Right atrium auricular region (tissue), 2 donors: ENCODE measurements around the gene TGFBI. TPM values are rescaled to one million over a fixed set of nuclear protein-coding genes. Genes with fewer than 3 reads are reported as not detected.

Experiments
- DNase-seq: peaks from one replicate; pipeline ENCODE4 v3.0.0-alpha.2; 2019; ENCODE audit warnings: low spot score
- H3K27ac ChIP-seq, 2 donors: fragments of 200-600 bp; sonication (generic); 1 replicate in 1 of 2; 2 replicates in 1 of 2; pipeline ENCODE4 v1.5.1; 2016 to 2019
- H3K27me3 ChIP-seq, 2 donors: fragments of 200-600 bp; sonication (generic); one replicate each; pipeline versions ENCODE4 v1.5.1 to v1.6.0; 2017 to 2019
- H3K36me3 ChIP-seq: fragments of 200-600 bp; sonication (generic); one replicate; pipeline ENCODE4 v1.5.1; 2016
- H3K4me1 ChIP-seq, 2 donors: fragments of 200-600 bp; sonication (generic); one replicate each; pipeline versions ENCODE4 v1.5.1 to v1.6.0; 2017 to 2019
- H3K4me3 ChIP-seq, 2 donors: fragments of 200-600 bp; sonication (generic); 1 replicate in 1 of 2; 2 replicates in 1 of 2; pipeline ENCODE4 v1.5.1; 2017 to 2019; ENCODE audit warnings: mild to moderate bottlenecking in 1 of 2, moderate library complexity in 1 of 2
- H3K9me3 ChIP-seq, 2 donors: fragments of 200-600 bp; sonication (generic); one replicate each; pipeline ENCODE4 v1.5.1; 2019
- total RNA-seq, 2 donors: library from RNA; depleted of rRNA; stranded (reverse); fragments of >200 nt; gene quantifications; one replicate each; pipeline ENCODE4 v1.1.0, GENCODE V29; 2016
- TF ChIP-seq, protein P1 (sequence below), 2 donors: fragments of 200-600 bp; sonication (generic); IDR thresholded peaks; one replicate each; pipeline ENCODE4 v1.5.1; 2019; ENCODE audit warnings: antibody characterized with exemption in 2 of 2

TGFBI gene
- total RNA-seq, 2 donors from 2014 or later, result 30.4 to 65.0 TPM

DNA sequence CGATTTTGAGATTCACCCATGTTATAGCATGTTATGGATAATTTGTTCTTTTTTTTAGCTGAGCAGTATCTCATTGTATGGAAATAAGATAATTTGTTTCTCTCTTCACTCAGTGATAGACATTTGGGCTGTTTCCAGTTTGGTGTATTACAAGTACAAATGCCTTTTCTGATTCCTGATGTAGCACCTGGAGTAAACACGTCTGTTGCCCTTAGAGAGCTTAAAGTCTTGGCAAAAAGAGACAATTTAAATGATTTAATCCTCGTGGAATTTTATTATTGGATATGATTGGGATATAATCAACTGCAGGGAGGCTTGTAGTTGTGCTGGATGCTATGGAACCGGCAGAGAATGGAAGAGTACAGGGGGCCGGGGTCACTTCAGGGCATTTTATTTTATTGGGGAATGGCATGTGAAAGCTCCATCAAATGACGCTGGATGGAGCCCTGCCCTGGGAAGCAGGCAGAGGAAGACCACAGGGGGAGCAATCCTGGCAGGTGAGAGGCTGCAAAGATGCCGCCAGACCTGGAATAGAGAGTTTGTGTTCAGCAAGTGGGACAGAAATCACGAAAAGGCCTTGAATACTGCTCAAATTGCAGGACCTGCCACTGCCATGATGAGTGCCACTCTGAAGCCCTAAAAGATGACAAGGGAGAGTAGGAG is 31.0 kb upstream of the TGFBI start:
- H3K9me3 ChIP-seq, result no peaks in the 10 kb centered on the region
- peaks cover 0 to 20% of the 10 kb centered on the region in 2 donors for H3K4me1 ChIP-seq
- DNase-seq, result no peak
- H3K4me3 ChIP-seq, result no peak overlapping the region
- no peak overlapping the region for H3K27ac ChIP-seq
- no peaks in the 10 kb centered on the region for H3K27me3 ChIP-seq
- TF ChIP-seq, protein P1, sequence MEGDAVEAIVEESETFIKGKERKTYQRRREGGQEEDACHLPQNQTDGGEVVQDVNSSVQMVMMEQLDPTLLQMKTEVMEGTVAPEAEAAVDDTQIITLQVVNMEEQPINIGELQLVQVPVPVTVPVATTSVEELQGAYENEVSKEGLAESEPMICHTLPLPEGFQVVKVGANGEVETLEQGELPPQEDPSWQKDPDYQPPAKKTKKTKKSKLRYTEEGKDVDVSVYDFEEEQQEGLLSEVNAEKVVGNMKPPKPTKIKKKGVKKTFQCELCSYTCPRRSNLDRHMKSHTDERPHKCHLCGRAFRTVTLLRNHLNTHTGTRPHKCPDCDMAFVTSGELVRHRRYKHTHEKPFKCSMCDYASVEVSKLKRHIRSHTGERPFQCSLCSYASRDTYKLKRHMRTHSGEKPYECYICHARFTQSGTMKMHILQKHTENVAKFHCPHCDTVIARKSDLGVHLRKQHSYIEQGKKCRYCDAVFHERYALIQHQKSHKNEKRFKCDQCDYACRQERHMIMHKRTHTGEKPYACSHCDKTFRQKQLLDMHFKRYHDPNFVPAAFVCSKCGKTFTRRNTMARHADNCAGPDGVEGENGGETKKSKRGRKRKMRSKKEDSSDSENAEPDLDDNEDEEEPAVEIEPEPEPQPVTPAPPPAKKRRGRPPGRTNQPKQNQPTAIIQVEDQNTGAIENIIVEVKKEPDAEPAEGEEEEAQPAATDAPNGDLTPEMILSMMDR (IDR thresholded peaks at IDR 0.05), result no peak
- no peaks in the 10 kb centered on the region for H3K36me3 ChIP-seq

DNA sequence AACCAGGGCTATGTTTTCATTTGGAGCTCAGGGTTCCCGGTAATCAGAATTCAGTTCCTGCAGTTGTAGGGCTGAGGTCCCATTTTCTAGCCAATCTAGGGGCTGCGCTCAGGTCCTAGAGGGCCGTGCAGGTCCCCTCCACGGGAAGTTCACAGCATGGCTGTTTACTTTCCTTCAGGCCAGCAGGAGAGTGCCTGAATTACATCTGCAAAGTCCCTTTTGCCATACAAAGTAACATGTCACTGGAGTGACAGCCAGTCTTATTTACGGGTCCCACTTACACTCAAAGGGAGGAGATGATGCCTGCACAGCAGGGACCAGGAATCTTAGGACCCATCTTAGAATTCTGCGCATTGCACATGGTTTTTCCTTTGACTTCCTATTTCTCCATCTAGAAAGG is 29.9 kb upstream of the TGFBI start:
- TF ChIP-seq, protein P1 (IDR thresholded peaks at IDR 0.05), result no peak
- no peak overlapping the region for H3K4me3 ChIP-seq
- H3K36me3 ChIP-seq, result no peaks in the 10 kb centered on the region
- peaks cover 0 to 11% of the 10 kb centered on the region in 2 donors for H3K4me1 ChIP-seq
- peak overlapping the region in 1 of 2 donors; percentile 0 for H3K27ac ChIP-seq
- no peak for DNase-seq
- H3K27me3 ChIP-seq, result no peaks in the 10 kb centered on the region
- no peaks in the 10 kb centered on the region for H3K9me3 ChIP-seq

GRCh38 chr5:135999406-136000139 is 29.2 kb upstream of the TGFBI start:
- H3K27me3 ChIP-seq, result no peaks in the 10 kb centered on the region
- no peaks in the 10 kb centered on the region for H3K9me3 ChIP-seq
- no peak for DNase-seq
- no peaks in the 10 kb centered on the region for H3K36me3 ChIP-seq
- no peak overlapping the region for H3K4me3 ChIP-seq
- H3K4me1 ChIP-seq, result peaks cover 0 to 7% of the 10 kb centered on the region in 2 donors
- TF ChIP-seq, protein P1 (IDR thresholded peaks at IDR 0.05), result no peak
- no peak overlapping the region for H3K27ac ChIP-seq

- Histone ChIP-seq H3K9me3 (no peaks in the 10 kb centered on the region), H3K27me3 (no peaks in the 10 kb centered on the region), H3K27ac (no peak overlapping the region), H3K36me3 (no peaks in the 10 kb centered on the region), H3K4me3 (no peak overlapping the region), H3K4me1 (peaks cover 0 to 7% of the 10 kb centered on the region in 2 donors)
- TF ChIP-seq, protein P1 (IDR thresholded peaks at IDR 0.05), result no peak
- DNase-seq, result no peak
Observed at GRCh38 chr5:136000147-136000546, 28.6 kb upstream of the TGFBI start.

DNA sequence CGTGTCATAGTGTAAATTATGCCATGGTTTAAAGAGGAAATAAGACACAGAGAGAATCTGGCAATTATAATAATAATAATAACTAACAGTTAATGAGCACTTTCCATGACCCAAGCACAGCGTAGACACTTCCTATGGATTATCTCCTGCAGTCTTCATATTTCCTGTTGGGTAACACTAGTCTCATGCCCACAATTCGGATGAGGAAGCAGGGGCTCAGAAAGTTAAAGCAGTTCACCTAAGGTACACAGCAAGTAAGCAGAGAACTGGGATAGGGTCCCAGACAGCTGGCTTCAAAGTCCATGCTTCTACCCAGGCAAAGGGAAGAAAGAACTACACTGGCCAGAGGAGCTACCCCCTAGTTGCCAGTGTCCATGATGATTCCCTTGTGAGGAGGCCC is 27.9 kb upstream of the TGFBI start:
- Histone ChIP-seq H3K36me3 (no peaks in the 10 kb centered on the region), H3K4me3 (no peak overlapping the region), H3K4me1 (peaks cover 0 to 7% of the 10 kb centered on the region in 2 donors), H3K27ac (no peak overlapping the region), H3K27me3 (no peaks in the 10 kb centered on the region), H3K9me3 (no peaks in the 10 kb centered on the region)
- TF ChIP-seq, protein P1 (IDR thresholded peaks at IDR 0.05), result no peak
- DNase-seq, result no peak
